Putamen (tissue), 1 donor: ENCODE data around the gene CAMK4.
A peak's percentile ranks its signal among the peaks of the same experiment; 100 is the strongest.
"Not testable (repeated sequence)": the region's sequence is repeated elsewhere in the genome, so short reads cannot be mapped to it uniquely, and the experiment has no call there.

Experiments used
- DNase-seq: peaks from one replicate; pipeline ENCODE4 v3.0.0-alpha.2; 2016; ENCODE audit warnings: low spot score

The CAMK4 gene

GRCh38 chr5:111383288-111383970, 159.2 kb downstream of the CAMK4 start:
- no peak for DNase-seq

- no peak for DNase-seq
Observed at GRCh38 chr5:111384220-111384619, 160.0 kb downstream of the CAMK4 start.

GRCh38 chr5:111385051-111385450, 160.9 kb downstream of the CAMK4 start:
- no peak for DNase-seq

GRCh38 chr5:111385970-111386831, 162.0 kb downstream of the CAMK4 start:
- no peak for DNase-seq

- no peak for DNase-seq
Observed at GRCh38 chr5:111386832-111387162, 162.6 kb downstream of the CAMK4 start.

GRCh38 chr5:111387361-111387760, 163.2 kb downstream of the CAMK4 start:
- DNase-seq, result no peak

GRCh38 chr5:111389390-111390082, 165.4 kb downstream of the CAMK4 start:
- DNase-seq, result no peak

- peak; percentile 69 for DNase-seq
Observed at GRCh38 chr5:111392181-111392580, 168.0 kb downstream of the CAMK4 start.

GRCh38 chr5:111394586-111394985, 170.4 kb downstream of the CAMK4 start:
- DNase-seq, result no peak

GRCh38 chr5:111398013-111398412, 173.8 kb downstream of the CAMK4 start:
- no peak for DNase-seq

GRCh38 chr5:111399113-111399512, 174.9 kb downstream of the CAMK4 start:
- no peak for DNase-seq

GRCh38 chr5:111401906-111402305, 177.7 kb downstream of the CAMK4 start:
- no peak for DNase-seq

- DNase-seq, result no peak
Observed at GRCh38 chr5:111404270-111404769, 180.1 kb downstream of the CAMK4 start.

- no peak for DNase-seq
Observed at GRCh38 chr5:111407562-111407961, 183.4 kb downstream of the CAMK4 start.

- no peak for DNase-seq
Observed at GRCh38 chr5:111408817-111409216, 184.6 kb downstream of the CAMK4 start.

GRCh38 chr5:111409266-111409665, 185.1 kb downstream of the CAMK4 start:
- DNase-seq, result not testable (repeated sequence)

- DNase-seq, result not testable (repeated sequence)
Observed at GRCh38 chr5:111410067-111410466, 185.9 kb downstream of the CAMK4 start.

- no peak for DNase-seq
Observed at GRCh38 chr5:111411301-111411700, 187.1 kb downstream of the CAMK4 start.

- DNase-seq, result no peak
Observed at GRCh38 chr5:111412593-111412992, 188.4 kb downstream of the CAMK4 start.

GRCh38 chr5:111415053-111415452, 190.9 kb downstream of the CAMK4 start:
- DNase-seq, result no peak

GRCh38 chr5:111422245-111422644, 198.1 kb downstream of the CAMK4 start:
- DNase-seq, result no peak
